HEK293 (cell line): ENCODE measurements around the gene NECAB2.

ENCODE experiments used
- CTCF ChIA-PET: fragments of 350-600 bp; formaldehyde crosslinking; extraction: SDS; loops from one replicate; lab custom pipeline; 2021; ENCODE audit warnings: antibody characterized with exemption; lab: Yijun Ruan, JAX
- POLR2A ChIA-PET: fragments of 300-600 bp; formaldehyde crosslinking; extraction: SDS; loops from one replicate; lab custom pipeline; 2020; ENCODE audit warnings: antibody characterized with exemption, inconsistent platforms; lab: Yijun Ruan, JAX
- H3K27ac ChIP-seq: fragments of 200-500 bp; sonication (Bioruptor generic); 2 replicates; pipeline ENCODE4 v1.5.1; 2014; ENCODE audit warnings: low read depth, low read length, control low read depth, inconsistent platforms; ENCODE audit errors: extremely low read depth
- H3K36me3 ChIP-seq, 2 experiments: fragments of 200-500 bp in 1 of 2; sonication (Bioruptor generic) in 1 of 2; 1 replicate in 1 of 2; 2 replicates in 1 of 2; pipeline ENCODE4 v1.5.1; 2014 to 2017; ENCODE audit warnings: inconsistent platforms in 2 of 2, low read length in 2 of 2; ENCODE audit not compliant: control insufficient read depth in 2 of 2, insufficient read depth in 1 of 2
- H3K4me1 ChIP-seq: fragments of 200-500 bp; sonication (Bioruptor generic); 2 replicates; pipeline ENCODE4 v1.5.1; 2014; ENCODE audit warnings: mild to moderate bottlenecking, low read length, inconsistent platforms; ENCODE audit not compliant: control insufficient read depth, insufficient read depth
- H3K4me3 ChIP-seq: 2 replicates; pipeline ENCODE4 v1.5.1; 2011; ENCODE audit warnings: low read depth, mild to moderate bottlenecking, control low read depth, low read length, moderate library complexity
- H3K9me3 ChIP-seq: fragments of 200-500 bp; sonication (Bioruptor generic); 2 replicates; pipeline ENCODE4 v1.5.1; 2014; ENCODE audit warnings: low read depth, low read length, inconsistent platforms; ENCODE audit not compliant: control insufficient read depth, insufficient read depth
- BCL6B ChIP-seq: fragments of 450-650 bp; formaldehyde crosslinking; IDR thresholded peaks from 2 replicates; pipeline ENCODE4 v1.5.1; 2017; ENCODE audit warnings: missing biosample characterization, missing genetic modification characterization
- GLI2 ChIP-seq: fragments of 450-650 bp; formaldehyde crosslinking; IDR thresholded peaks from 2 replicates; pipeline ENCODE4; 2017; ENCODE audit warnings: missing biosample characterization, missing genetic modification characterization, low read depth, borderline replicate concordance
- OSR2 ChIP-seq: fragments of 450-650 bp; formaldehyde crosslinking; IDR thresholded peaks from 2 replicates; pipeline ENCODE4 v1.5.1; 2016; ENCODE audit warnings: missing biosample characterization, missing genetic modification characterization
- PRDM2 ChIP-seq: fragments of 450-650 bp; formaldehyde crosslinking; IDR thresholded peaks from 2 replicates; pipeline ENCODE4 v1.5.1; 2016; ENCODE audit warnings: missing biosample characterization, missing genetic modification characterization, borderline replicate concordance
- ZBTB48 ChIP-seq: fragments of 450-650 bp; formaldehyde crosslinking; IDR thresholded peaks from 2 replicates; pipeline ENCODE4 v1.5.1; 2016; ENCODE audit warnings: missing biosample characterization, missing genetic modification characterization
- ZBTB6 ChIP-seq: fragments of 450-650 bp; formaldehyde crosslinking; IDR thresholded peaks from 2 replicates; pipeline ENCODE4 v1.5.1; 2017; ENCODE audit warnings: missing biosample characterization, missing genetic modification characterization
- ZNF133 ChIP-seq: fragments of 450-650 bp; formaldehyde crosslinking; IDR thresholded peaks from 2 replicates; pipeline ENCODE4 v1.5.1; 2016; ENCODE audit warnings: missing biosample characterization, missing genetic modification characterization
- ZNF16 ChIP-seq: fragments of 450-650 bp; formaldehyde crosslinking; IDR thresholded peaks from 2 replicates; pipeline ENCODE4 v1.5.1; 2016; ENCODE audit warnings: low read depth, missing biosample characterization, missing genetic modification characterization
- ZNF184 ChIP-seq: fragments of 450-650 bp; IDR thresholded peaks from 2 replicates; pipeline ENCODE4 v1.5.1; 2018; ENCODE audit warnings: missing biosample characterization, mild to moderate bottlenecking, missing genetic modification characterization
- ZNF223 ChIP-seq: fragments of 450-650 bp; formaldehyde crosslinking; IDR thresholded peaks from 2 replicates; pipeline ENCODE4 v1.5.1; 2016; ENCODE audit warnings: missing biosample characterization, missing genetic modification characterization
- ZNF24 ChIP-seq: fragments of 450-650 bp; formaldehyde crosslinking; IDR thresholded peaks from 2 replicates; pipeline ENCODE4 v1.5.1; 2016; ENCODE audit warnings: missing biosample characterization, missing genetic modification characterization
- ZNF292 ChIP-seq: fragments of 450-650 bp; formaldehyde crosslinking; IDR thresholded peaks from 2 replicates; pipeline ENCODE4 v1.5.1; 2016; ENCODE audit warnings: low read depth, missing biosample characterization, missing genetic modification characterization, borderline replicate concordance
- ZNF488 ChIP-seq: fragments of 450-650 bp; formaldehyde crosslinking; IDR thresholded peaks from 2 replicates; pipeline ENCODE4 v1.5.1; 2016; ENCODE audit warnings: missing biosample characterization, missing genetic modification characterization
- ZNF548 ChIP-seq: fragments of 450-650 bp; formaldehyde crosslinking; IDR thresholded peaks from 2 replicates; pipeline ENCODE4 v1.5.1; 2016; ENCODE audit warnings: missing biosample characterization, missing genetic modification characterization
- ZNF624 ChIP-seq: fragments of 450-650 bp; formaldehyde crosslinking; IDR thresholded peaks from 2 replicates; pipeline ENCODE4 v1.5.1; 2017; ENCODE audit warnings: missing biosample characterization, missing genetic modification characterization
- ZNF626 ChIP-seq: fragments of 450-650 bp; sonication (Bioruptor Pico); formaldehyde crosslinking; IDR thresholded peaks from 2 replicates; pipeline ENCODE4 v1.5.1; 2018; ENCODE audit warnings: missing biosample characterization, missing genetic modification characterization, inconsistent platforms
- ZNF658 ChIP-seq: fragments of 450-650 bp; formaldehyde crosslinking; IDR thresholded peaks from 2 replicates; pipeline ENCODE4; 2016; ENCODE audit warnings: missing biosample characterization, missing genetic modification characterization
- ZNF704 ChIP-seq: fragments of 450-650 bp; formaldehyde crosslinking; IDR thresholded peaks from 2 replicates; pipeline ENCODE4 v1.5.1; 2016; ENCODE audit warnings: missing biosample characterization, missing genetic modification characterization
- ZNF747 ChIP-seq: fragments of 450-650 bp; formaldehyde crosslinking; IDR thresholded peaks from 2 replicates; pipeline ENCODE4 v1.5.1; 2016; ENCODE audit warnings: missing biosample characterization, missing genetic modification characterization
- ZNF76 ChIP-seq: fragments of 450-650 bp; formaldehyde crosslinking; IDR thresholded peaks from 2 replicates; pipeline ENCODE4; 2016; ENCODE audit warnings: low read depth, missing biosample characterization, missing genetic modification characterization, borderline replicate concordance
- ZSCAN16 ChIP-seq: fragments of 450-650 bp; formaldehyde crosslinking; IDR thresholded peaks from 2 replicates; pipeline ENCODE4 v1.5.1; 2016; ENCODE audit warnings: missing biosample characterization, missing genetic modification characterization
- ZSCAN5A ChIP-seq: fragments of 450-650 bp; formaldehyde crosslinking; IDR thresholded peaks from 2 replicates; pipeline ENCODE4 v1.5.1; 2016; ENCODE audit warnings: missing biosample characterization, missing genetic modification characterization

The NECAB2 gene

GRCh38 chr16:84040823-84041820, 73.1 kb downstream of the NECAB2 start:
- Histone ChIP-seq H3K36me3 (no peaks in the 10 kb centered on the region), H3K9me3 (no peaks in the 10 kb centered on the region), H3K4me1 (peaks cover 7% of the 10 kb centered on the region), H3K4me3 (no peak overlapping the region), H3K27ac (no peak overlapping the region)
- POLR2A ChIA-PET, result interaction anchor here (1.2 kb wide), 1 partner anchor 42 kb away, joined by 3 read pairs; no protein-coding TSS in a partner anchor
- CTCF ChIA-PET, result interaction anchor here (0.8 to 3.7 kb wide), 6 partner anchors 16 to 221 kb away, joined by 3 to 21 read pairs (median 4); no protein-coding TSS in a partner anchor
- TF ChIP-seq ZNF16, result no peak
- TF ChIP-seq ZNF184, result no peak
- TF ChIP-seq ZNF624, result no peak
- TF ChIP-seq ZNF747 (tag by site-specific recombination), result no peak
- TF ChIP-seq ZNF292 (tag by site-specific recombination), result no peak
- no peak for TF ChIP-seq ZNF133 (tag by site-specific recombination)
- no peak for TF ChIP-seq ZNF548 (tag by site-specific recombination)
- TF ChIP-seq ZNF223, result no peak
- no peak for TF ChIP-seq ZNF704 (tag by site-specific recombination)
- TF ChIP-seq ZNF76 (tag by site-specific recombination), result no peak

GRCh38 chr16:84041881-84042280, 73.8 kb downstream of the NECAB2 start:
- Histone ChIP-seq H3K9me3 (no peaks in the 10 kb centered on the region), H3K4me1 (peaks cover 7% of the 10 kb centered on the region), H3K36me3 (no peaks in the 10 kb centered on the region), H3K27ac (no peak overlapping the region), H3K4me3 (no peak overlapping the region)
- ChIA-PET CTCF (interaction anchor here (0.8 to 3.7 kb wide), 5 partner anchors 15 to 134 kb away, joined by 3 to 21 read pairs (median 3); no protein-coding TSS in a partner anchor), POLR2A (no interaction called here)
- TF ChIP-seq ZNF24 (tag by site-specific recombination) (no peak), ZNF626 (tag by site-specific recombination) (no peak), ZBTB6 (tag by site-specific recombination) (no peak), ZSCAN16 (tag by site-specific recombination) (no peak), ZNF658 (tag by site-specific recombination) (no peak), ZBTB48 (tag by site-specific recombination) (no peak), ZNF488 (tag by site-specific recombination) (no peak), PRDM2 (no peak), GLI2 (tag by site-specific recombination) (no peak), ZSCAN5A (tag by site-specific recombination) (no peak), BCL6B (tag by site-specific recombination) (no peak), OSR2 (tag by site-specific recombination) (no peak)
